GM19240 (cell line): ENCODE measurements around the gene MPPED1.

Source experiments
- DNase-seq: peaks from one replicate; pipeline ENCODE4 v3.0.0; 2011; ENCODE audit warnings: low spot score; ENCODE audit not compliant: insufficient read length

Gene MPPED1

GRCh38 chr22:43409800-43410199 is 2.0 kb upstream of the MPPED1 start:
- DNase-seq = no peak

GRCh38 chr22:43411040-43411868 is 560 bp upstream of the MPPED1 start:
- DNase-seq = no peak

GRCh38 chr22:43412808-43413795 is 1.3 kb downstream of the MPPED1 start:
- DNase-seq = no peak

GRCh38 chr22:43413826-43414225 is 2.0 kb downstream of the MPPED1 start:
- no peak for DNase-seq

GRCh38 chr22:43415681-43416080 is 3.9 kb downstream of the MPPED1 start:
- no peak for DNase-seq

GRCh38 chr22:43417555-43417954 is 5.7 kb downstream of the MPPED1 start:
- DNase-seq = no peak

GRCh38 chr22:43418079-43418825 is 6.4 kb downstream of the MPPED1 start:
- DNase-seq = no peak

- DNase-seq = no peak
Observed at GRCh38 chr22:43419371-43420080, 7.7 kb downstream of the MPPED1 start.

GRCh38 chr22:43421046-43421665 is 9.3 kb downstream of the MPPED1 start:
- DNase-seq = no peak

- DNase-seq = no peak
Observed at GRCh38 chr22:43421914-43422615, 10.3 kb downstream of the MPPED1 start.

- no peak for DNase-seq
Observed at GRCh38 chr22:43423046-43423445, 11.2 kb downstream of the MPPED1 start.

GRCh38 chr22:43424201-43424600 is 12.4 kb downstream of the MPPED1 start:
- no peak for DNase-seq

- DNase-seq = no peak
Observed at GRCh38 chr22:43424666-43425630, 13.1 kb downstream of the MPPED1 start.

GRCh38 chr22:43425976-43426785 is 14.4 kb downstream of the MPPED1 start:
- no peak for DNase-seq

GRCh38 chr22:43426816-43427215 is 15.0 kb downstream of the MPPED1 start:
- DNase-seq = no peak

- no peak for DNase-seq
Observed at GRCh38 chr22:43427296-43428004, 15.6 kb downstream of the MPPED1 start.

- DNase-seq = no peak
Observed at GRCh38 chr22:43428005-43428485, 16.2 kb downstream of the MPPED1 start.
